ENCODE data around the gene DNM2.
"Not testable (repeated sequence)": the region's sequence is repeated elsewhere in the genome, so short reads cannot be mapped to it uniquely, and the experiment has no call there.

Gene DNM2

GRCh38 chr19:10717356-10718204, at the start of gene DNM2:
DNM2 (plus strand) TSS chr19:10718079; CDS start chr19:10718243, 164 bp downstream.
- peak; percentile 100 for DNase-seq (ENCODE audit: low read depth)

GRCh38 chr19:10669246-10669645, 48.6 kb upstream of the DNM2 start:
- no peak for DNase-seq (ENCODE audit: low read depth)

- no peak for DNase-seq (ENCODE audit: low read depth)
Observed at GRCh38 chr19:10670182-10670581, 47.7 kb upstream of the DNM2 start.

GRCh38 chr19:10670876-10671804, 46.7 kb upstream of the DNM2 start:
- no peak for DNase-seq (ENCODE audit: low read depth)

GRCh38 chr19:10671922-10672321, 46.0 kb upstream of the DNM2 start:
- not testable (repeated sequence) for DNase-seq (ENCODE audit: low read depth)

GRCh38 chr19:10675214-10675613, 42.7 kb upstream of the DNM2 start:
- not testable (repeated sequence) for DNase-seq (ENCODE audit: low read depth)

- DNase-seq (ENCODE audit: low read depth), result no peak
Observed at GRCh38 chr19:10677751-10678150, 40.1 kb upstream of the DNM2 start.

GRCh38 chr19:10678813-10679212, 39.1 kb upstream of the DNM2 start:
- DNase-seq (ENCODE audit: low read depth), result no peak

- no peak for DNase-seq (ENCODE audit: low read depth)
Observed at GRCh38 chr19:10679743-10680142, 38.1 kb upstream of the DNM2 start.

GRCh38 chr19:10680545-10681135, 37.2 kb upstream of the DNM2 start:
- no peak for DNase-seq (ENCODE audit: low read depth)

- DNase-seq (ENCODE audit: low read depth), result no peak
Observed at GRCh38 chr19:10681658-10682057, 36.2 kb upstream of the DNM2 start.

GRCh38 chr19:10682397-10683063, 35.3 kb upstream of the DNM2 start:
- no peak for DNase-seq (ENCODE audit: low read depth)

- no peak for DNase-seq (ENCODE audit: low read depth)
Observed at GRCh38 chr19:10683064-10683426, 34.8 kb upstream of the DNM2 start.

GRCh38 chr19:10683582-10683981, 34.3 kb upstream of the DNM2 start:
- DNase-seq (ENCODE audit: low read depth), result no peak

- no peak for DNase-seq (ENCODE audit: low read depth)
Observed at GRCh38 chr19:10685210-10685609, 32.7 kb upstream of the DNM2 start.

- no peak for DNase-seq (ENCODE audit: low read depth)
Observed at GRCh38 chr19:10686193-10686592, 31.7 kb upstream of the DNM2 start.

- no peak for DNase-seq (ENCODE audit: low read depth)
Observed at GRCh38 chr19:10686661-10687517, 31.0 kb upstream of the DNM2 start.

GRCh38 chr19:10687518-10688288, 30.2 kb upstream of the DNM2 start:
- no peak for DNase-seq (ENCODE audit: low read depth)

GRCh38 chr19:10688545-10689280, 29.2 kb upstream of the DNM2 start:
- no peak for DNase-seq (ENCODE audit: low read depth)

All from GM04503 (cell line).